NOMO-1 (cell line): Measurements from ENCODE around the gene ADCK2.
A peak's percentile ranks its signal among the peaks of the same experiment; 100 is the strongest.
"Not testable (repeated sequence)": the region's sequence is repeated elsewhere in the genome, so short reads cannot be mapped to it uniquely, and the experiment has no call there.

Experiments
- DNase-seq, 2 experiments: peaks; one replicate each; lab custom pipeline; 2025; ENCODE audit not compliant: unreplicated experiment in 2 of 2; lab: John Stamatoyannopoulos, UW

The ADCK2 gene

GRCh38 chr7:140645166-140645900 is 27.4 kb upstream of the ADCK2 start:
- DNase-seq = no peak

DNA sequence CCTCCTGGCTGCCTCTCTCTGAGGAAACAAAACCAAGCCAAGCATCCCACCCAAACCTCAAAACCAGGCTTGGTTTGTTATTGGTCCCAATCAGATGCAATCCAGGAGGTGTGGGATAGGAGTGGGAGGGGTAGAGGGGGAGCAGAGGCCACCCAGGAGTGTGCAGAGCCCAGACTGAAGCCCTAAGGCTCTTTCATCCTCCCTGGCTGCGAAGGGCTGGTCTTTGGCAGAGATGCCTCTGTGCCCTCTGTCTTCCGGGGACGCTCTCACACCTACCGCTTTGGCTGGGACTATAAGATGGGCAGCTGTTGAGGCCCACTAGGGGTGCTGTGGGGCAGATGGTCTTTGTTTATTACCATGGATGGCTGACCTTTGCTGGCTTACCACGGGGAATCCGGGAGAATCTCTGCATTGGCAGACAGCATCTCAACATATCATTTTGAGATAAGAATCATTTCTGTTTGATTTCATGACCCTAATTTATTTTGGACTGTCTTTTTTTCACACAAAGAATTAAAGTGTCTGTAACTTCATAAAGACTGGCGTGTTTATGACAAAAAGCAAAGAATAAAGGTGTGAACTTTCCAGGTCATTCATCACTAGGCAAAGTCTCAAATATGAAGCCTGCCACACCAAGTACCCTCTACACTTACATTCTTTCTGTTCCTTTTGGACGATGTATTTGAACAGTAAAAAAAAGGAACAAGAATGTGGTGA is 25.7 kb upstream of the ADCK2 start:
- DNase-seq = no peak

DNA sequence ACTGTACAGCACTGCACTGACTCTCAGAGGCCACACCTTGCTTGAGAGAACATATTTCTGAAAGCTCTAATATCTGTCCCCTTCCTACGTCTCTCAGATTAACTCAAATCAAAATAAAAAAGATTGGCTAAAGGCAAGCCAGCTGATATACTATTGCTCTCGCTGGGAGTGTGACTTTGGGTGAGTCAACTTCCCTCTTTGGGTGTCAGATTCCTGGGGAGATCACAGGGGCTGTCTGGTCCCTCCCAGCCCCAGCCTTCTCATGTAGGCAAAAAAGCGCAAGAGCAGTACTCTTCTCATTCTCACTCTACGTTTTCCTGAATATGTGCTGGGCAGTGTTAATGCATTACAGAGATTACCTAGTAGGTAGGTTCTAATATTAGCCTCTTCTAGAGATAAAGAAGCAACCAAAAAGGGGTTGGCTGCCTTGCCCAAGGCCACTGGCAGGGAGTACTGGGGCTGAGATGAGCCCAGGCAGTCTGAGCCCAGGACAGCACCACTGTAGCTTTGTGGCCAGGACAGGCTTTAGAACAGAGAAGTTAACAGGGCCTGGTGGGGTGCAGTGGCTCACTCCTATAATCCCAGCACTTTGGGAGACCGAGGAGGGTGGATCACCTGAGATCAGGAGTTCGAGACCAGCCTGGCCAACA is 23.1 kb upstream of the ADCK2 start:
- no peak for DNase-seq

DNA sequence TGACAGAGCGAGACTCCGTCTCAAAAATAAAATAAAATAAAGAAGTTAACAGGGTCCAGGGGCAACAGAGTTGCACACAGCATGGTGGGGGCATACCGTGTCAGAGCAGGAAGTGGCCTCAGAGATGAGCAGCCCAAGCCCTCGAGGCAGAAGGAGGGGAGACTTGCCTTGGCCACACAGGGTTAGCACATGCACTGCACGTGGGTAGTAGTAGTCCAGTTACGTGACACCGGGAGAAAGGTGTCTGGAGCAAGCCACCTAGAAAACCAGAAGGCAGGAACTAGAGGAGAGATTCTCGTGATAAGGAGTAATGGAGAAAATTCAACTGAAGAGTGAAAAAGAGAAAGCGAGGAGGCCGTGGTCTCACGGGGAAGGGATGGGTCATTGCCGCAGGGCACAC is 22.4 kb upstream of the ADCK2 start:
- DNase-seq = no peak

- no peak for DNase-seq
Measured at GRCh38 chr7:140653319-140654108, 19.2 kb upstream of the ADCK2 start.

GRCh38 chr7:140654109-140654387 is 18.7 kb upstream of the ADCK2 start:
- no peak for DNase-seq

DNA sequence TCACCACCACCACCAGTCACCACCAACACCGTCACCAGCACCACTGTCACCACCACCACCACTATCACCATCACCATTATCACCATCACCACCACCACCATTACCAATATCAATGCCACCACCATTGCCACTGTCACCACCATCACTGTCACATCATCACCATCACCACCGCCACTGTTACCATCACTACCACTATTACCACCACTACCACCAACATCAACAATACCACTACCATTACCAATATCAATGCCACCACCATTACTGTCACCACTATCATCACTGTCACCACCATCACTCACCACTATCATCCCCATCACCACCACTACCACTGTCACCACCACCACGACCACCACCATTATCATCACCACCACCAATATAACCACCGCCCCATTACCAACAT is 18.1 kb upstream of the ADCK2 start:
- no peak for DNase-seq

DNA sequence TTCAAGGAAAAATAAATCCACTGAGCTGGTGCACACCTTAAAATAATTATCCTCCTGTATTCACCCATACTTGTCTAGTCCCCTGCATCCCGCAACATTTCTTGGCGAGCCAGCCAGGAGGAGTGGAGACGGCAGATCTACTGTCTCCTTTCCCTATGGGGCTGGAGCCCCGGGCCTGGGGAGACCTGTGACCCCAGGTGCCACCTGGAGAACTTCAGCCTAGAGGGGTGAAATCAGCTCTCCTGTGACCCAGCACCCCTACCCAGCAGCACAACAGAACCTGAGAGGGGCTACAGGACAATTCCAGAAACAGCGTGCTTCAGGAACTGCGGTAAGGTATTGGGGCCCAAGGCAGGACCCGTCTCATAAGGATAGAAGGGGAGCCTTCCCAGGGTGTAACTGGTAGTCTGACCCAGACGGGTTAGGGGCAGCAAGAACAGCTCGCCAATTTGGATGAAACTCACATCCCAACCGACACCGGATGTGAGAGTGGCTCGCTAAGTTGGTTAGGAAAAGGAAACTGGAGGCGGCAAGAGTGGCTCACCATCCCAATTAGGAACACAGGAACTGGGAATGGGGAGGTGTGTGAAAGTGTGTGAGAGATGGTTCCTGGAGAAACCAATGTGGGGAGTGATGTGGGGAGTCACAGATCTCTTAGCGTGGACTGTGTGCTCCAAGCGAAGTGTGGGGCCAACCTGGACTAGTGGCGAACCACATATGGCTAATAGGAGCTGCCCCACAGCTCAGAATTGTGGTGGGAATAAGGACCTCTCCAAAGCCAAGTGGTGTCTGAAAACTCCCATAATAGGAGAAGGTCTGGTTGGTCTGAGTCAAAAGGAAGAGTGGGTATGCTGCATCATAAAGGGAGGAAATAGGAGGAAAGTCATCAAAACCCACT is 17.0 kb upstream of the ADCK2 start:
- no peak for DNase-seq

GRCh38 chr7:140656548-140657515 is 15.9 kb upstream of the ADCK2 start:
- DNase-seq = peak; percentile 68 to 83

DNA sequence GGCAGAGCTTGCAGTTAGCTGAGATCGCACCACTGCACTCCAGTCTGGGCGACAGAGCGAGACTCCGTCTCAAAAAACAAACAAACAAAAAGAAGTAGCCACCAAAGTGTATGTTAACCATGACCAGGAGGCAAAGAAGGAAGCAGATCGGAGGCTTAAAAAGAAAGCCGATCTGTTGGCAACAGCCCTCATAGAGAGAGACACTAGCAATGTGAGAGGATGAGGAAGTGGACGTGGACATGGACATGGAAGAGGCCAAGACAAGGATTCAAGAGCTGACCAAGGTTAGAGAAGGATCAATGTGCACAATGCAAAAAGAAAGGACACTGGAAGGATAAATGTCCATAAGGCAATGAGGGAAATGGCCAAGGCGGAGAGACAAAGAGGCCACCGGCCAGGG is 14.9 kb upstream of the ADCK2 start:
- no peak for DNase-seq

- no peak for DNase-seq
Measured at GRCh38 chr7:140659856-140660255, 12.9 kb upstream of the ADCK2 start.

DNA sequence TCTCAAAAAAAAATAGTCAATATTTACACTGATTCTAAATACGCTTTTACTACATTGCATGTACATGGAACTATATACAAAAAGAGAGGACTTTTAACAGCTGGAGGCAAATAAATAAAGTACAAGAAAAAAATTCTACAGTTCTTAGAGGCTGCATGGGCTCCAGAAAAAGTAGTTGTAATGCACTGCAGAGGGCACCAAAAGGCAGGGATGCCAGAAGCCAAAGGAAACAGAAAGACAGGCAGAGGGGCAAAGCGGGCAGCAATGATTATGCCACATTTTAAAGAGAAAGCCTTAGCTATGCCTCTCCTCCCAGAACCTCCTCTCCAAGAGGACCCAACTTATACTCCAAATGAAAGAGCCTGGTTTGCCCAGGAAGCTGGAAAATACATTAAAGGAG is 11.6 kb upstream of the ADCK2 start:
- DNase-seq = no peak

DNA sequence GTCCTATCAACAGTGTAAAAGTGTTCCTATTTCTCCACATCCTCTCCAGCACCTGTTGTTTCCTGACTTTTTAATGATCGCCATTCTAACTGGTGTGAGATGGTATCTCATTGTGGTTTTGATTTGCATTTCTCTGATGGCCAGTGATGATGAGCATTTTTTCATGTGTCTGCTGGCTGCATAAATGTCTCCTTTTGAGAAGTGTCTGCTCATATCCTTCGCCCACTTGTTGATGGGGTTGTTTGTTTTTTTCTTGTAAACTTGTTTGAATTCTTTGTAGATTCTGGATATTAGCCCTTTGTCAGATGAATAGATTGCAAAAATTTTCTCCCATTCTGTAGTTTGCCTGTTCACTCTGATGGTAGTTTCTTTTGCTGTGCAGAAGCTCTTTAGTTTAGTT is 9.8 kb upstream of the ADCK2 start:
- not testable (repeated sequence) for DNase-seq

DNA sequence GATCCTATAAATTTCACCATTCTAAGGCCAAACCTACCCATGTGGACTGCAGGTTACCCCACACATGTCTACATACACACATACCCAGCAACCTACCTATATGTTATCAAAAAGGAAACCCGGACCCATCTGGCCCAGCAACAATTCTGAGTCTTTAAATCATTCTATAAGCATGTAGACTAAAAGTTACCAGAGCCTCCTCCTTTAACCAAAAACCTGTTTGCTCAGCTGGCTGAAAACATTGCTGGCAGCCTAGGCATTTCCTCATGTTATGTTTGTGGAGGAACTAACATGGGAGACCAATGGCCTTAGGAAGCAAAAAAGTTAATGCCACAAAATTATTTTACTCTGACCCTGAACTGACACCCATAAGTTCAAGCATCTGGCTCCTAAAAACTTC is 5.3 kb upstream of the ADCK2 start:
- DNase-seq = no peak

GRCh38 chr7:140668641-140669040 is 4.1 kb upstream of the ADCK2 start:
- no peak for DNase-seq

DNA sequence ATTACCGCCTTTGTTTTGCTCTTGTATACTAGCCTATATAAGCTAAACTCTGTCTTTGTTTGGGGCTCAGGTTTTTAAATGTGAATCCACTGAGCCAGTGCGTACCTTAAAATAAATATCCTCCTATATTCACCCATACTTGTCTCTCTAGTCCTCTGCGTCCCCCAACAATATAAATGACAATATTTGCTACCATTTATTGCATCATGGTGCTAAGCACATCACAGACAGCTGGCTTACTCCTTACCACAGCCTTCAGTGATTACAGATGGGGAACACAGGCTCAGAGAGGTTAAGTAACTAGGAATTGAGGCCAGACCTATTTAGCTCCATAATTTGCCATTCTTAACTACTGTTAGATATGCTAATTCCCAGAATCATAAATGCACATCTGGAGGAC is 3.4 kb upstream of the ADCK2 start:
- peak in 1 of 2 experiments; percentile 19 for DNase-seq

GRCh38 chr7:140669862-140670261 is 2.9 kb upstream of the ADCK2 start:
- not testable (repeated sequence) for DNase-seq

- no peak for DNase-seq
Measured at GRCh38 chr7:140670343-140670935, 2.3 kb upstream of the ADCK2 start.

- peak; percentile 9 to 11 for DNase-seq
Measured at GRCh38 chr7:140671966-140672365, 779 bp upstream of the ADCK2 start.
